ENCODE measurements around the gene FARS2.

The FARS2 gene

GRCh38 chr6:5712349-5713215, 451.3 kb downstream of the FARS2 start:
- DNase-seq: no peak

GRCh38 chr6:5713519-5713918, 452.2 kb downstream of the FARS2 start:
- DNase-seq: no peak

- DNase-seq: no peak
These were observed 457.1 kb downstream of the FARS2 start for GRCh38 chr6:5718231-5718947.

GRCh38 chr6:5723841-5724691, 462.8 kb downstream of the FARS2 start:
- DNase-seq: no peak

DNA sequence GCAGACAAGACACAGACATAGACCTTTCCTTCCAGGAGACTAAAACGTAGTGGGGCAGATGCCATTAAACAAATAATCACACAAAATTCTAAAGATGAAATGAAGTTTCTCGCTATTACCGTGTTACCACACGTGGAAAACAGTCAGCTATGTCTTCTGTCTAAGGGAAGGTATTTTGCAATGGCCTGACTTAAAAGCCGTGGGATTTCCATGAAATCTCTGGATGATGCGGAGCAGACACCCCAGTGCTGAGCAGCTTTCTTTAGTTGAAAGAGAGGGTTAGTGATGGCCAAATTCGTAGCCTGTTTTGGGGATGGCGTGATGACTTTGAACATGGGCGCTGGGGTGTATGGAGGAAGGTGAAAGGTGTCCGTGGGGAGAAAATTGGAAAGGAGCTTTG, 463.6 kb downstream of the FARS2 start:
- no peak for DNase-seq

- DNase-seq: no peak
These were observed 465.8 kb downstream of the FARS2 start for GRCh38 chr6:5726976-5727718.

DNA sequence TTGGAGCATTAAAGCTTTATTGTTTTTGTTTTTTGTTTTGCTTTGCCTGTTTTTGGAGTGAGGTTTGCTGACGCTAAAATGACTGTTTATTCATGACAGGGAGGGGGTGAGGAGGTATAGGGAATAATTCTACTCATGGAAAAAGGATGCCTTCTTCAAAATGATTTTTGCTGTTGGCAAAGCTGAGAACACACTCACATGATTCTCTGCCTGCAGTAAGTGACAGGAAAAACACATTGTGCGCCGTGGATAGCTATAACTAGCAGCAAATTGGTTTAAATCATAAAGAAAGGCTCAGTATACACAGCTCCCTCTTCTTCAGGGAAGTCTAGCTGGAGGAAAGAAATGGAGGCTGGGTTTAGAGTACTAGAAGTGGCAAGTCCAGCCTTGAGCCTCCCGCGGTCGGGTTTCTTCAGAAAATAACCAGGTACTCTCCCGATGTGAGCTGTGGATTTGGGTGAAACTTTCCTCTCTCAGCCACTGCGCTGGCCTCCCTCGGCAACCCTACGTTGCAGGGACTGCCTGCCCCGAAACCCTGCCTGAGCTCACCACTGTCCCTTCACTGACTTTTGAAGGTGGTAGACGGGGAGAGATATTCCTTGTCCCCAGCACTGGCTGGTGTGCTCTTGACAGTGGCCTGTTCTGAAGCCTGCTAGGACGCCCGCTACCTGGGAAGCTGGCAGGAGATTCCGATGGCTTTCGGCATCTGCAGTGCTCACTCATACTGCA, 467.2 kb downstream of the FARS2 start:
- no peak for DNase-seq

DNA sequence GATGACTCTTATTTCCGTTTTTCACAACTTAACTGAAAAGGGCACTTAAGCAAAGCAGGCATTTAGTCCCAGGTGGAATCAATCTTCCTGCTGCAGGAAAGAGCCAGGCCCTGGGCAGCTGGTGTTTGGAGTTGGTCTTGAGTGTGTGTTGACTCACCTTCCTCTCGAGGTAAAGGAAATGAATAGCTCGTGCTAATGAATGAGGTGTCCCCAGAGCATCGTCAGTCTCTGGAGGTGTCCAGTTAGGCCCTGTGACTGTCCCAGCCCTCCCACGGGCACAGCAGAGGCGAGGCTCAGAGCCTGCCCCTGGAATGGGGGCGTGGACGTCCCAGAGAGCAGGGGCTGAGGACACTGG, 467.7 kb downstream of the FARS2 start:
- peak; percentile 88 for DNase-seq

GRCh38 chr6:5729813-5730517, 468.7 kb downstream of the FARS2 start:
- DNase-seq: peak; percentile 44

DNA sequence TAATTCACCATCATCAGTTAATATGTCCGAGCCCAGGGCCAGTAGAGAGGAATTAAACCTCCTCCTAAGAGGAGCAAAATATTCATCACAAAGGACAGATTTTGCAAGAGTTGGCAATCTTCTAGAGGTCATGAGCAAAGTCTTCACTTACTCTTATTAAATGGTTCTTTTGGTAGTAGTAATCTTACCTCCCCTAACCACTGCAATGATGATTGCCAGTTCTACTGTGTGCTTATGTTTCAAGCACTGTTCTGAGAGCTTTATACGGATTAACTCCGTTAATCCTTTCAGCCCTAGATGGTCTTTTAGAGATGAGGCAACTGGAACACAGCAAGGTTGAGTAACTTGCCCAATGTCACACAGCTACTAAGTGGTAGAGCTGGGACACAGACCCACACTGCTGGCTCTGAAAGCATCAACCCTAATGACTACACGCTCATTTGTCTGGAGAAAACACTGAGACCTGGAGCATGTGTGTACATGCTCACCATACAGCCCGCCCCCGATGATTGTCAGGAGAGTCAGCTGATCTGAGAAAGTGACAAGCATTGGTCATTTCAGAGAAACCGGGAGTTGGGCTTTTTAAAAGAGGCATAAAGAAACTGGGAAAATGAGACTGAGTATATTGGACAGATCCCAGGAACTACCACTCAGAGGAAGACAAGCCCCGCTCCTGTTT, 469.4 kb downstream of the FARS2 start:
- peak; percentile 58 for DNase-seq

DNA sequence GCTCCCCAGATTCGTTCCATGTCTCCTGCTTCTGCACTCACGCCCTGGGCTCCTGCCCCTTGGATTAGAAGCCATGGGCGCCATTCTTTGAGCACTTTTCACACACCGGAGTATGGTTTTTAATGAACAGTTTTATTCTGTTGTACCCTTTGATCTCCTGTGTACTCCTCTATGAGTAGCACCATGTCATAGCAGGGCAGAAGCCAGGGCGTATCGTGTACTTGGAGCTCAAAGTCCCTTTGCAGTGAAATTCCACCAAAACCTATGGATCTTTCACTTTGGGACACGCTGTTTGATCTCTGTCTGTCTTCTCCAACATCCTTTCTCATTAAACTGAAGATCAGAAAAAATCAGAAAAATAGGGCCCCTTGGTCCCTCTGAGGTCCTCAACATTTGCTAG, 470.1 kb downstream of the FARS2 start:
- DNase-seq: no peak

DNA sequence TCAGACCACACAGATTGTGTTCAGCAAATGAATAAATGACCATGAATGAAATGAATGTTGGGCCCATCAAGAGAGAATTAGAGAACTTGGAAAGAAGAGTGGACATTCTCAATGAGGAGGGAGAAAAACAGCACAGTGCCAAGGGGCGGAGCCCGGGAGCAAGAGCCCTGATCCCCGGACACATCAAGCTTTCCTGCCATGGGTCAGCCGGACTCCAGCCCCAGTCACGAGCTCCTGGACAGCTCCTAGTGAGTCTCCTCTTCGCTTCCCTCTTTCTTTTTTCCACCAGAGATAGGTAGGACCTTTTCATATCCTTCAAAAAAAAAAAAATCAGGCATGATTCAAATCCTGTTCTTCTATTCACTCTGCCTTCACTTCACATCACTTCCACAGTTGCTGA, 471.2 kb downstream of the FARS2 start:
- no peak for DNase-seq

- DNase-seq: no peak
These were observed 474.9 kb downstream of the FARS2 start for GRCh38 chr6:5736016-5736738.

DNA sequence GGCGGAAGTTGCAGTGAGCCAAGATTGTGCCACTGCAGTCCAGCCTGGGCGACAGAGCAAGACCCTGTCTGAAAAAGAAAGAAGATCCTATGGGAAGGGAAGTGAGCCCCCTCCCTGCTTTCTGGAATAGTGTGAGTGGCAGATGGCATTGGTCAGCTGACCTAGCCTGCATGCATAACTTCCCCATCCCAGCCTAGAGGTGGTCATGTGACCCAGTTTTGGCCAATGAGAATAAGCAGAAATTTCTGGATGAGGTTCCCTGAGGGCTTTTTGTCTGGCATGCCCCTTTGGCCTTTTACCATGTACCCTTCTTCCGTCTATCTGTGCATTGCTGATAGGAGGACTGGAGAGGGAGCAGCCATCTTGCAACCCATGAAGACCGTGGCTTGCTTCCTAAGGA, 476.1 kb downstream of the FARS2 start:
- DNase-seq: no peak

- no peak for DNase-seq
These were observed 476.9 kb downstream of the FARS2 start for GRCh38 chr6:5738211-5738610.

DNA sequence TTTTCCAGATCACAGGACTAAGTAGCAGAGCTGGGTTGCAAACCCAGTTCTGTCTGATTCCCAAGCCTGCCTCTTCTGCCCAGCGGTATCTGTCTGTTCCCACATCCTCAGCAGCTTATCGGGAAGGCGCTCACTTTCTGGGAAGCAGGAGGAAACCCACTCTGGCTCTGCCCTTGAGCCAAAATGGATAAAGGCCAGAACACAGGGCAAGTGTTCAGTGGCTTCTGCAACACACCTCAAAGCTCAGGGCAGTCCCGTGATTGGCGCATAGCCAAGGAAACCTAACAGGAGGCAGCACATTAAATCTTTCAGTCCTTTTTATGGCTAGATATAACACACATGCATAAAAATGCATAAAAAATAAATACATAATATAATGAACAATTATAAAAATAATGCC, 483.2 kb downstream of the FARS2 start:
- DNase-seq: no peak

GRCh38 chr6:5745081-5745480, 483.8 kb downstream of the FARS2 start:
- no peak for DNase-seq

DNA sequence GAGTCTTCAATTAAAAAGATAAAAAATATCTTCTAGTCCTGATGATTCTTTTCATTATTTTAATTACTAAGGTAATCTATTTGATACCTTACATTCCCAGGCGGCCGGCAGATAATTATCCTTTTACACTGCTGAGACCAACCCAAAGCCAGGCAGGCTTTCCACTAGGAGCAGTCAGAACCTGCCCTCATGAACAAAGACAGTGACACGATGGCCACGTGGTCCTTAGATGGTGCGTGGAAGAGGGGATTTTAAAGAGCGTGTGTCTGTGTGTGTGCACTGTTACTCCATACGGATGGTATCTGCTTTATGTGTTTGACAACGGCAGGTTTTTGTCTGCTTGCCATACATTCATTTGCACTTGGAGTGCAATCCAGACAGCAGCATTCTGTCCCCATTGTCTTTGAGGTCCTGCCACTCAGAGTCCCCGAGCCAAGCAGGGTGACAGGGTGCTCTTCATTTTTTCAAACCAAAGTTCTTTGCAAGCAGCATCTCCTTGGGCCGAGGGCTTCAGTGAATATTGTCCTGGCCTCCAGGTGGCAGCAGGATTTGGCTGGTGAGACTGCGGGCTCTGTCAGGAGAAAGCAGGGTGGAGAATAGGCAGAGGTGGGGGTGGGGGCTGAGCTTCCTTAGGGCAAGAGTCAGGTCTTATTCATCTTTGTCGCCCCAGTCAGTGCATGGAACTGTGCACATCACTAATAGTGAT, 484.9 kb downstream of the FARS2 start:
- peak; percentile 26 for DNase-seq

- DNase-seq: no peak
These were observed 485.4 kb downstream of the FARS2 start for GRCh38 chr6:5746759-5747130.

Data from NCI-H774 (cell line).